ENCODE results near the gene IRF9. TPM values are rescaled to one million over a fixed set of nuclear protein-coding genes. Genes with fewer than 3 reads are reported as not detected.
A peak's percentile ranks its signal among the peaks of the same experiment; 100 is the strongest.

IRF9 gene
- total and polyA plus RNA-seq, 2 of the 13 experiments (the other 11 are each of a cell fraction or from before 2014, with no cell fraction given) = 14.9 to 49.7 TPM

- TF ChIP-seq, protein P1, sequence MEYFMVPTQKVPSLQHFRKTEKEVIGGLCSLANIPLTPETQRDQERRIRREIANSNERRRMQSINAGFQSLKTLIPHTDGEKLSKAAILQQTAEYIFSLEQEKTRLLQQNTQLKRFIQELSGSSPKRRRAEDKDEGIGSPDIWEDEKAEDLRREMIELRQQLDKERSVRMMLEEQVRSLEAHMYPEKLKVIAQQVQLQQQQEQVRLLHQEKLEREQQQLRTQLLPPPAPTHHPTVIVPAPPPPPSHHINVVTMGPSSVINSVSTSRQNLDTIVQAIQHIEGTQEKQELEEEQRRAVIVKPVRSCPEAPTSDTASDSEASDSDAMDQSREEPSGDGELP (IDR thresholded peaks at IDR 0.05; ENCODE audit: borderline replicate concordance, low read depth) = peak; percentile 83
- peak; percentile 80; the same call in 1 of the 2 replicates for TF ChIP-seq ZFP41 (CRISPR knock-in tag; IDR thresholded peaks at IDR 0.05; ENCODE audit: borderline replicate concordance)
- no peak for TF ChIP-seq REXO4 (CRISPR knock-in tag; IDR thresholded peaks at IDR 0.05; ENCODE audit: borderline replicate concordance)
- TF ChIP-seq SNAPC4 (CRISPR knock-in tag; IDR thresholded peaks at IDR 0.05) = peak; percentile 33
- TF ChIP-seq SMAD1 (CRISPR knock-in tag; IDR thresholded peaks at IDR 0.05; ENCODE audit: borderline replicate concordance, low read depth) = peak; percentile 99; the same call in 1 of the 2 replicates
- TF ChIP-seq, protein P2, sequence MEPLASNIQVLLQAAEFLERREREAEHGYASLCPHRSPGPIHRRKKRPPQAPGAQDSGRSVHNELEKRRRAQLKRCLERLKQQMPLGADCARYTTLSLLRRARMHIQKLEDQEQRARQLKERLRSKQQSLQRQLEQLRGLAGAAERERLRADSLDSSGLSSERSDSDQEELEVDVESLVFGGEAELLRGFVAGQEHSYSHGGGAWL (CRISPR knock-in tag; IDR thresholded peaks at IDR 0.05) = peak; percentile 98
- peak; percentile 94 for TF ChIP-seq ZNF557 (CRISPR knock-in tag; IDR thresholded peaks at IDR 0.05)
- TF ChIP-seq, protein P3, sequence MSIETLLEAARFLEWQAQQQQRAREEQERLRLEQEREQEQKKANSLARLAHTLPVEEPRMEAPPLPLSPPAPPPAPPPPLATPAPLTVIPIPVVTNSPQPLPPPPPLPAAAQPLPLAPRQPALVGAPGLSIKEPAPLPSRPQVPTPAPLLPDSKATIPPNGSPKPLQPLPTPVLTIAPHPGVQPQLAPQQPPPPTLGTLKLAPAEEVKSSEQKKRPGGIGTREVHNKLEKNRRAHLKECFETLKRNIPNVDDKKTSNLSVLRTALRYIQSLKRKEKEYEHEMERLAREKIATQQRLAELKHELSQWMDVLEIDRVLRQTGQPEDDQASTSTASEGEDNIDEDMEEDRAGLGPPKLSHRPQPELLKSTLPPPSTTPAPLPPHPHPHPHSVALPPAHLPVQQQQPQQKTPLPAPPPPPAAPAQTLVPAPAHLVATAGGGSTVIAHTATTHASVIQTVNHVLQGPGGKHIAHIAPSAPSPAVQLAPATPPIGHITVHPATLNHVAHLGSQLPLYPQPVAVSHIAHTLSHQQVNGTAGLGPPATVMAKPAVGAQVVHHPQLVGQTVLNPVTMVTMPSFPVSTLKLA (IDR thresholded peaks at IDR 0.05) = peak; percentile 83
- TF ChIP-seq, protein P4, sequence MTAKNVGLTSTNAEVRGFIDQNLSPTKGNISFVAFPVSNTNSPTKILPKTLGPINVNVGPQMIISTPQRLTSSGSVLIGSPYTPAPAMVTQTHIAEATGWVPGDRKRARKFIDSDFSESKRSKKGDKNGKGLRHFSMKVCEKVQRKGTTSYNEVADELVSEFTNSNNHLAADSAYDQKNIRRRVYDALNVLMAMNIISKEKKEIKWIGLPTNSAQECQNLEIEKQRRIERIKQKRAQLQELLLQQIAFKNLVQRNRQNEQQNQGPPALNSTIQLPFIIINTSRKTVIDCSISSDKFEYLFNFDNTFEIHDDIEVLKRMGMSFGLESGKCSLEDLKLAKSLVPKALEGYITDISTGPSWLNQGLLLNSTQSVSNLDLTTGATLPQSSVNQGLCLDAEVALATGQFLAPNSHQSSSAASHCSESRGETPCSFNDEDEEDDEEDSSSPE (CRISPR knock-in tag; IDR thresholded peaks at IDR 0.05) = peak; percentile 87
- TF ChIP-seq ZBTB46 (CRISPR knock-in tag; IDR thresholded peaks at IDR 0.05; ENCODE audit: borderline replicate concordance) = no peak
- TF ChIP-seq, protein P5, sequence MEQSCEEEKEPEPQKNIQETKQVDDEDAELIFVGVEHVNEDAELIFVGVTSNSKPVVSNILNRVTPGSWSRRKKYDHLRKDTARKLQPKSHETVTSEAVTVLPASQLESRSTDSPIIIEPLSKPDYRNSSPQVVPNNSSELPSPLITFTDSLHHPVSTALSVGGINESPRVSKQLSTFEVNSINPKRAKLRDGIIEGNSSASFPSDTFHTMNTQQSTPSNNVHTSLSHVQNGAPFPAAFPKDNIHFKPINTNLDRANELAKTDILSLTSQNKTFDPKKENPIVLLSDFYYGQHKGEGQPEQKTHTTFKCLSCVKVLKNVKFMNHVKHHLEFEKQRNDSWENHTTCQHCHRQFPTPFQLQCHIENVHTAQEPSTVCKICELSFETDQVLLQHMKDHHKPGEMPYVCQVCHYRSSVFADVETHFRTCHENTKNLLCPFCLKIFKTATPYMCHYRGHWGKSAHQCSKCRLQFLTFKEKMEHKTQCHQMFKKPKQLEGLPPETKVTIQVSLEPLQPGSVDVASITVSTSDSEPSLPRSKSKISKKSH (CRISPR knock-in tag; IDR thresholded peaks at IDR 0.05; ENCODE audit: borderline replicate concordance) = peak; percentile 88
- peak; percentile 87 for TF ChIP-seq NR2C2 (CRISPR knock-in tag; IDR thresholded peaks at IDR 0.05; ENCODE audit: borderline replicate concordance)
- peak; percentile 92 for TF ChIP-seq GATAD1 (CRISPR knock-in tag; IDR thresholded peaks at IDR 0.05)
- peak; percentile 83; the same call in 1 of the 2 replicates for TF ChIP-seq WIZ (CRISPR knock-in tag; IDR thresholded peaks at IDR 0.05)
Observed at GRCh38 chr14:24160850-24161804, at the start of gene IRF9 (continued).

Data from HepG2 (cell line).